ENCODE results near the gene SLC22A8.

Gene SLC22A8

GRCh38 chr11:63019506-63019905 is 3.9 kb upstream of the SLC22A8 start:
- Histone ChIP-seq H2BK15ac (ENCODE audit: low read depth, poor library complexity, severe bottlenecking) (no peak overlapping the region), H3K4me3 (ENCODE audit: insufficient read depth in 1 of 2, low read depth in 1 of 2, low read length in 2 of 2) (no peak overlapping the region), H3K9ac (ENCODE audit: low read length) (no peak overlapping the region), H2AK5ac (ENCODE audit: low read length, severe bottlenecking) (no peak overlapping the region), H3K4me2 (ENCODE audit: low read length, poor library complexity, severe bottlenecking) (no peak overlapping the region), H3K9me3 (ENCODE audit: control insufficient read depth, low read length) (no peaks in the 10 kb centered on the region), H3K4ac (ENCODE audit: low read depth in 1 of 2, low read length in 2 of 2) (no peak overlapping the region), H3K27ac (ENCODE audit: low read length, poor library complexity, severe bottlenecking) (no peak overlapping the region), H3K18ac (ENCODE audit: low read depth in 1 of 2, low read length in 2 of 2) (no peak overlapping the region), H3K27me3 (ENCODE audit: control insufficient read depth in 1 of 2, insufficient read depth in 1 of 2, low read length in 2 of 2) (peaks cover 65 to 82% of the 10 kb centered on the region in 2 experiments), H2AFZ (ENCODE audit: low read depth, low read length) (no peak overlapping the region), H3K4me1 (ENCODE audit: control insufficient read depth, insufficient read depth, low read depth, low read length) (peaks cover 20% of the 10 kb centered on the region), H4K8ac (ENCODE audit: low read length) (no peak overlapping the region), H2BK120ac (ENCODE audit: low read depth, low read length) (no peak overlapping the region), H4K91ac (ENCODE audit: low read length) (no peak overlapping the region), H3K36me3 (ENCODE audit: control insufficient read depth in 1 of 2, insufficient read depth in 2 of 2, low read depth in 1 of 2, low read length in 2 of 2) (no peaks in the 10 kb centered on the region), H3K23ac (ENCODE audit: low read length in 2 of 2) (no peak overlapping the region), H2BK5ac (ENCODE audit: low read depth, low read length, poor library complexity, severe bottlenecking) (no peak overlapping the region), H3K14ac (ENCODE audit: low read length in 2 of 2) (no peak overlapping the region), H2BK12ac (ENCODE audit: low read length in 2 of 2) (no peak overlapping the region), H3K79me1 (replicated peaks; ENCODE audit: low read length, poor library complexity, severe bottlenecking) (no peaks in the 10 kb centered on the region)
- no peak for DNase-seq
- WGBS = 78% methylated on average over 5 of the region's 5 CpGs

GRCh38 chr11:63017306-63017974 is 1.8 kb upstream of the SLC22A8 start:
- no peaks in the 10 kb centered on the region for H3K36me3 ChIP-seq (ENCODE audit: control insufficient read depth in 1 of 2, insufficient read depth in 2 of 2, low read depth in 1 of 2, low read length in 2 of 2)
- no peak for DNase-seq
- H3K27me3 ChIP-seq (ENCODE audit: control insufficient read depth in 1 of 2, insufficient read depth in 1 of 2, low read length in 2 of 2) = peaks cover 73 to 89% of the 10 kb centered on the region in 2 experiments
- no peak overlapping the region for H2BK120ac ChIP-seq (ENCODE audit: low read depth, low read length)
- H2AK5ac ChIP-seq (ENCODE audit: low read length, severe bottlenecking) = no peak overlapping the region
- no peak overlapping the region for H2BK5ac ChIP-seq (ENCODE audit: low read depth, low read length, poor library complexity, severe bottlenecking)
- no peak overlapping the region for H2AFZ ChIP-seq (ENCODE audit: low read depth, low read length)
- no peak overlapping the region for H4K91ac ChIP-seq (ENCODE audit: low read length)
- H2BK15ac ChIP-seq (ENCODE audit: low read depth, poor library complexity, severe bottlenecking) = no peak overlapping the region
- no peak overlapping the region for H3K9ac ChIP-seq (ENCODE audit: low read length)
- H3K4me1 ChIP-seq (ENCODE audit: control insufficient read depth, insufficient read depth, low read depth, low read length) = peaks cover 15% of the 10 kb centered on the region
- H3K14ac ChIP-seq (ENCODE audit: low read length in 2 of 2) = no peak overlapping the region
- no peaks in the 10 kb centered on the region for H3K9me3 ChIP-seq (ENCODE audit: control insufficient read depth, low read length)
- no peaks in the 10 kb centered on the region for H3K79me1 ChIP-seq (replicated peaks; ENCODE audit: low read length, poor library complexity, severe bottlenecking)
- no peak overlapping the region for H4K8ac ChIP-seq (ENCODE audit: low read length)
- no peak overlapping the region for H3K27ac ChIP-seq (ENCODE audit: low read length, poor library complexity, severe bottlenecking)
- no peak overlapping the region for H3K23ac ChIP-seq (ENCODE audit: low read length in 2 of 2)
- 70% methylated on average over 8 of the region's 8 CpGs for WGBS
- H3K4ac ChIP-seq (ENCODE audit: low read depth in 1 of 2, low read length in 2 of 2) = no peak overlapping the region
- H3K18ac ChIP-seq (ENCODE audit: low read depth in 1 of 2, low read length in 2 of 2) = no peak overlapping the region
- H3K4me2 ChIP-seq (ENCODE audit: low read length, poor library complexity, severe bottlenecking) = no peak overlapping the region
- no peak overlapping the region for H3K4me3 ChIP-seq (ENCODE audit: insufficient read depth in 1 of 2, low read depth in 1 of 2, low read length in 2 of 2)
- no peak overlapping the region for H2BK12ac ChIP-seq (ENCODE audit: low read length in 2 of 2)

GRCh38 chr11:63014408-63015055 is 1.1 kb downstream of the SLC22A8 start:
- Histone ChIP-seq H2BK5ac (ENCODE audit: low read depth, low read length, poor library complexity, severe bottlenecking) (no peak overlapping the region), H3K4me2 (ENCODE audit: low read length, poor library complexity, severe bottlenecking) (no peak overlapping the region), H3K79me1 (replicated peaks; ENCODE audit: low read length, poor library complexity, severe bottlenecking) (no peaks in the 10 kb centered on the region), H3K27ac (ENCODE audit: low read length, poor library complexity, severe bottlenecking) (no peak overlapping the region), H4K8ac (ENCODE audit: low read length) (no peak overlapping the region), H3K27me3 (ENCODE audit: control insufficient read depth in 1 of 2, insufficient read depth in 1 of 2, low read length in 2 of 2) (peaks cover 71 to 93% of the 10 kb centered on the region in 2 experiments), H3K4me1 (ENCODE audit: control insufficient read depth, insufficient read depth, low read depth, low read length) (peaks cover 14% of the 10 kb centered on the region), H3K9me3 (ENCODE audit: control insufficient read depth, low read length) (no peaks in the 10 kb centered on the region), H2BK12ac (ENCODE audit: low read length in 2 of 2) (no peak overlapping the region), H3K36me3 (ENCODE audit: control insufficient read depth in 1 of 2, insufficient read depth in 2 of 2, low read depth in 1 of 2, low read length in 2 of 2) (no peaks in the 10 kb centered on the region), H2AK5ac (ENCODE audit: low read length, severe bottlenecking) (no peak overlapping the region), H3K14ac (ENCODE audit: low read length in 2 of 2) (peak overlapping the region in 1 of 2 experiments; percentile 11), H3K18ac (ENCODE audit: low read depth in 1 of 2, low read length in 2 of 2) (no peak overlapping the region), H2BK15ac (ENCODE audit: low read depth, poor library complexity, severe bottlenecking) (no peak overlapping the region), H2AFZ (ENCODE audit: low read depth, low read length) (no peak overlapping the region), H2BK120ac (ENCODE audit: low read depth, low read length) (no peak overlapping the region), H3K4me3 (ENCODE audit: insufficient read depth in 1 of 2, low read depth in 1 of 2, low read length in 2 of 2) (no peak overlapping the region), H3K23ac (ENCODE audit: low read length in 2 of 2) (no peak overlapping the region), H4K91ac (ENCODE audit: low read length) (no peak overlapping the region), H3K9ac (ENCODE audit: low read length) (no peak overlapping the region), H3K4ac (ENCODE audit: low read depth in 1 of 2, low read length in 2 of 2) (no peak overlapping the region)
- DNase-seq = no peak
- WGBS = 81% methylated on average over 13 of the region's 13 CpGs

GRCh38 chr11:63012839-63013238 is 2.8 kb downstream of the SLC22A8 start:
- Histone ChIP-seq H3K18ac (ENCODE audit: low read depth in 1 of 2, low read length in 2 of 2) (no peak overlapping the region), H3K79me1 (replicated peaks; ENCODE audit: low read length, poor library complexity, severe bottlenecking) (no peaks in the 10 kb centered on the region), H3K4me2 (ENCODE audit: low read length, poor library complexity, severe bottlenecking) (no peak overlapping the region), H3K9ac (ENCODE audit: low read length) (no peak overlapping the region), H4K91ac (ENCODE audit: low read length) (no peak overlapping the region), H3K9me3 (ENCODE audit: control insufficient read depth, low read length) (no peaks in the 10 kb centered on the region), H3K14ac (ENCODE audit: low read length in 2 of 2) (no peak overlapping the region), H3K27ac (ENCODE audit: low read length, poor library complexity, severe bottlenecking) (no peak overlapping the region), H2AFZ (ENCODE audit: low read depth, low read length) (no peak overlapping the region), H2BK15ac (ENCODE audit: low read depth, poor library complexity, severe bottlenecking) (no peak overlapping the region), H3K4me3 (ENCODE audit: insufficient read depth in 1 of 2, low read depth in 1 of 2, low read length in 2 of 2) (no peak overlapping the region), H2BK120ac (ENCODE audit: low read depth, low read length) (no peak overlapping the region), H3K4ac (ENCODE audit: low read depth in 1 of 2, low read length in 2 of 2) (no peak overlapping the region), H3K23ac (ENCODE audit: low read length in 2 of 2) (no peak overlapping the region), H3K27me3 (ENCODE audit: control insufficient read depth in 1 of 2, insufficient read depth in 1 of 2, low read length in 2 of 2) (peaks cover 58 to 81% of the 10 kb centered on the region in 2 experiments), H3K4me1 (ENCODE audit: control insufficient read depth, insufficient read depth, low read depth, low read length) (peaks cover 12% of the 10 kb centered on the region), H2BK12ac (ENCODE audit: low read length in 2 of 2) (no peak overlapping the region), H3K36me3 (ENCODE audit: control insufficient read depth in 1 of 2, insufficient read depth in 2 of 2, low read depth in 1 of 2, low read length in 2 of 2) (no peaks in the 10 kb centered on the region), H2AK5ac (ENCODE audit: low read length, severe bottlenecking) (no peak overlapping the region), H2BK5ac (ENCODE audit: low read depth, low read length, poor library complexity, severe bottlenecking) (no peak overlapping the region), H4K8ac (ENCODE audit: low read length) (no peak overlapping the region)
- no peak for DNase-seq
- 86% methylated on average over 1 of the region's 1 CpG for WGBS
